Naive thymus-derived CD4-positive, alpha-beta T cell (primary cell): ENCODE measurements around the gene CDA. TPM values are rescaled to one million over a fixed set of nuclear protein-coding genes. Genes with fewer than 3 reads are reported as not detected.

Source experiments
- ATAC-seq: fragments of 150-1000 bp; cut with Tn5 transposase; 2 replicates; pipeline ENCODE4 v1.10.0; 2021; ENCODE audit warnings: mild to moderate bottlenecking, moderate library complexity
- CTCF ChIA-PET: fragments of 350-600 bp; sonication (Branson Sonifier 250); formaldehyde crosslinking; loops from one replicate; lab custom pipeline; 2021; ENCODE audit warnings: antibody characterized with exemption; lab: Charles Lee
- POLR2A ChIA-PET: fragments of 350-600 bp; sonication (Branson Sonifier 250); formaldehyde crosslinking; loops from one replicate; lab custom pipeline; 2021; ENCODE audit warnings: antibody characterized with exemption, inconsistent platforms; lab: Charles Lee
- DNase-seq, 9 donors: peaks; one replicate each; pipeline versions ENCODE4 v3.0.0 to v3.0.0-alpha.2; 2020 to 2022; ENCODE audit warnings: mixed read lengths in 1 of 9
- H3K27ac ChIP-seq: one replicate; pipeline ENCODE4 v1.7.0; 2013; ENCODE audit warnings: mild to moderate bottlenecking, low read depth, low read length, moderate library complexity
- H3K27me3 ChIP-seq, 2 donors: one replicate each; pipeline ENCODE4 v1.7.0; 2013; ENCODE audit warnings: low read length in 2 of 2, mild to moderate bottlenecking in 2 of 2, moderate library complexity in 2 of 2; ENCODE audit not compliant: control insufficient read depth in 2 of 2, insufficient read depth in 2 of 2
- H3K36me3 ChIP-seq, 3 experiments: 1 replicate in 2 of 3; 2 replicates in 1 of 3; pipeline ENCODE4 v1.7.0; 2013; ENCODE audit warnings: low read length in 3 of 3, mild to moderate bottlenecking in 3 of 3, moderate library complexity in 1 of 3; ENCODE audit not compliant: insufficient read depth in 3 of 3, control insufficient read depth in 2 of 3
- H3K4me1 ChIP-seq, 2 donors: one replicate each; pipeline ENCODE4 v1.7.0; 2013; ENCODE audit warnings: low read length in 2 of 2, mild to moderate bottlenecking in 2 of 2, moderate library complexity in 1 of 2; ENCODE audit not compliant: control insufficient read depth in 2 of 2, insufficient read depth in 2 of 2
- H3K4me3 ChIP-seq: 2 replicates; pipeline ENCODE4 v1.7.0; 2013; ENCODE audit warnings: mild to moderate bottlenecking, low read length
- H3K9me3 ChIP-seq, 3 experiments: 1 replicate in 2 of 3; 2 replicates in 1 of 3; pipeline ENCODE4 v1.7.0; 2013; ENCODE audit warnings: low read length in 3 of 3; ENCODE audit not compliant: control insufficient read depth in 2 of 3
- H3K27ac Mint-ChIP-seq, 9 donors: one replicate each; pipeline ENCODE4 v1.8.0; 2020 to 2022; ENCODE audit warnings: mixed read lengths in 9 of 9, mild to moderate bottlenecking in 8 of 9, moderate library complexity in 5 of 9, inconsistent platforms in 2 of 9
- H3K27me3 Mint-ChIP-seq, 5 donors: one replicate each; pipeline ENCODE4 v1.8.0; 2021 to 2022; ENCODE audit warnings: mixed read lengths in 5 of 5, mild to moderate bottlenecking in 1 of 5
- H3K36me3 Mint-ChIP-seq, 5 donors: one replicate each; pipeline ENCODE4 v1.8.0; 2020 to 2022; ENCODE audit warnings: mixed read lengths in 5 of 5, mild to moderate bottlenecking in 3 of 5, inconsistent platforms in 1 of 5
- H3K4me1 Mint-ChIP-seq, 7 donors: one replicate each; pipeline ENCODE4 v1.8.0; 2020 to 2022; ENCODE audit warnings: mixed read lengths in 7 of 7, mild to moderate bottlenecking in 3 of 7, inconsistent platforms in 1 of 7
- H3K4me3 Mint-ChIP-seq, 10 donors: one replicate each; pipeline ENCODE4 v1.8.0; 2020 to 2022; ENCODE audit warnings: mild to moderate bottlenecking in 10 of 10, mixed read lengths in 10 of 10, moderate library complexity in 6 of 10, inconsistent platforms in 2 of 10
- H3K9me3 Mint-ChIP-seq, 11 donors: one replicate each; pipeline ENCODE4 v1.8.0; 2020 to 2022; ENCODE audit warnings: mixed read lengths in 11 of 11, mild to moderate bottlenecking in 4 of 11, inconsistent platforms in 1 of 11, moderate library complexity in 1 of 11
- intact Hi-C, 2 donors: fragments of 100-400 bp; cut with micrococcal nuclease; formaldehyde crosslinking; loops; one replicate each; pipeline ENCODE4 v1.15.1; 2023
- polyA plus RNA-seq, 2 donors: library from polyadenylated mRNA; unstranded; fragments of 300-500 nt; fragmentation: Illumina TruSeq; gene quantifications; one replicate each; pipeline ENCODE4 v1.2.3, GENCODE V29; 2021
- total RNA-seq, 6 experiments: library from RNA in 5 of 6; stranded (reverse) in 5 of 6; gene quantifications; 1 replicate in 5 of 6; 2 replicates in 1 of 6; pipeline ENCODE4 v1.2.3 and lab custom pipeline; 2021 to 2026

The CDA gene
- total and polyA plus RNA-seq, 7 experiments from 2014 or later: 2.4 to 13.6 TPM; not detected in 5

- Mint-ChIP-seq H3K4me3 (peak overlapping the region; percentile 89 to 99 (median 96)), H3K27ac (peak overlapping the region; percentile 85 to 99 (median 98)), H3K27me3 (no peaks in the 10 kb centered on the region), H3K4me1 (peaks cover 31 to 61% (median 43%) of the 10 kb centered on the region in 7 donors), H3K9me3 (no peaks in the 10 kb centered on the region), H3K36me3 (peaks cover 0 to 23% (median 5%) of the 10 kb centered on the region in 5 donors)
- ATAC-seq (no peak), DNase-seq (peak in 1 of 9 donors; percentile 21)
- Histone ChIP-seq H3K4me3 (peak overlapping the region; percentile 93), H3K27me3 (no peaks in the 10 kb centered on the region), H3K4me1 (peaks cover 21 to 24% of the 10 kb centered on the region in 2 donors), H3K36me3 (peaks cover 9 to 37% (median 11%) of the 10 kb centered on the region in 3 experiments), H3K9me3 (no peaks in the 10 kb centered on the region), H3K27ac (peak overlapping the region; percentile 87)
- intact Hi-C loops: loop anchor here (1.0 to 5.0 kb wide), 9 partner anchors 11 to 1791 kb away; partner anchors contain the start of genes EIF4G3 (in 2 of the 2), HP1BP3 (in 2 of the 2), MUL1 (in 1 of the 2) and PINK1 (in 1 of the 2)
- POLR2A ChIA-PET: interaction anchor here (0.7 to 3.1 kb wide), 5 partner anchors 11 to 127 kb away, joined by 3 to 34 read pairs (median 5); partner anchors contain the start of genes HP1BP3 and PINK1
- CTCF ChIA-PET: interaction anchor here (0.5 to 2.3 kb wide), 3 partner anchors 15 to 36 kb away, joined by 3 to 8 read pairs (median 3); no protein-coding TSS in a partner anchor
Measured at GRCh38 chr1:20660847-20661206, 71.9 kb downstream of the CDA start.

- ATAC-seq (peak; percentile 98), DNase-seq (peak; percentile 78 to 96 (median 94))
- H3K36me3 Mint-ChIP-seq: peaks cover 0 to 21% (median 5%) of the 10 kb centered on the region in 5 donors
- no peaks in the 10 kb centered on the region for H3K27me3 ChIP-seq
- H3K27me3 Mint-ChIP-seq: no peaks in the 10 kb centered on the region
- intact Hi-C loops: loop anchor here (1.0 to 5.0 kb wide), 9 partner anchors 11 to 1791 kb away; partner anchors contain the start of genes EIF4G3 (in 2 of the 2), HP1BP3 (in 2 of the 2), MUL1 (in 1 of the 2) and PINK1 (in 1 of the 2)
- ChIA-PET CTCF (interaction anchor here (0.5 to 2.3 kb wide), 3 partner anchors 16 to 35 kb away, joined by 3 to 8 read pairs (median 3); no protein-coding TSS in a partner anchor), POLR2A (interaction anchor here (0.6 to 3.1 kb wide), 6 partner anchors 14 to 684 kb away, joined by 3 to 34 read pairs (median 3); partner anchors contain the start of genes HP1BP3 and PINK1)
- H3K9me3 Mint-ChIP-seq: no peaks in the 10 kb centered on the region
- peak within 1 kb of the TSS; percentile 87 for H3K27ac ChIP-seq
- peaks cover 5 to 31% (median 9%) of the 10 kb centered on the region in 3 experiments for H3K36me3 ChIP-seq
- H3K4me3 ChIP-seq: peak within 1 kb of the TSS; percentile 93
- peaks cover 21 to 24% of the 10 kb centered on the region in 2 donors for H3K4me1 ChIP-seq
- H3K27ac Mint-ChIP-seq: peak within 1 kb of the TSS; percentile 85 to 99 (median 98)
- peak within 1 kb of the TSS; percentile 89 to 99 (median 96) for H3K4me3 Mint-ChIP-seq
- H3K9me3 ChIP-seq: no peaks in the 10 kb centered on the region
- H3K4me1 Mint-ChIP-seq: peaks cover 31 to 60% (median 41%) of the 10 kb centered on the region in 7 donors
Measured at GRCh38 chr1:20661207-20662109, 72.6 kb downstream of the CDA start, which contains the start of gene DDOST. DDOST (minus strand) TSS chr1:20661369; CDS start chr1:20661350, 19 bp downstream.

- ATAC-seq (no peak), DNase-seq (no peak)
- Mint-ChIP-seq H3K9me3 (peaks cover 0 to 3% (median 0%) of the 10 kb centered on the region in 11 donors), H3K4me3 (peak overlapping the region; percentile 89 to 99 (median 96)), H3K27ac (peak overlapping the region; percentile 85 to 99 (median 98)), H3K36me3 (peaks cover 0 to 16% (median 2%) of the 10 kb centered on the region in 5 donors), H3K4me1 (peaks cover 28 to 58% (median 42%) of the 10 kb centered on the region in 7 donors), H3K27me3 (no peaks in the 10 kb centered on the region)
- Histone ChIP-seq H3K27me3 (no peaks in the 10 kb centered on the region), H3K4me3 (peak overlapping the region; percentile 93), H3K27ac (peak overlapping the region; percentile 87), H3K36me3 (peaks cover 0 to 24% (median 9%) of the 10 kb centered on the region in 3 experiments), H3K9me3 (no peaks in the 10 kb centered on the region), H3K4me1 (peaks cover 21 to 24% of the 10 kb centered on the region in 2 donors)
- intact Hi-C loops: loop anchor here in 1 of 2 donors (5.0 kb wide), 1 partner anchor 1790 kb away; the partner anchor contains the start of gene ZBTB40
- POLR2A ChIA-PET: interaction anchor here (0.6 to 3.1 kb wide), 4 partner anchors 16 to 683 kb away, joined by 3 to 34 read pairs (median 8); partner anchors contain the start of genes HP1BP3 and PINK1
- CTCF ChIA-PET: interaction anchor here (1.0 kb wide), 1 partner anchor 35 kb away, joined by 3 read pairs; no protein-coding TSS in a partner anchor
Measured at GRCh38 chr1:20662110-20662475, 73.2 kb downstream of the CDA start.

GRCh38 chr1:20663365-20663764, 74.5 kb downstream of the CDA start:
- Histone ChIP-seq H3K4me3 (no peak overlapping the region), H3K9me3 (no peaks in the 10 kb centered on the region), H3K36me3 (peaks cover 0 to 12% (median under 1%) of the 10 kb centered on the region in 3 experiments), H3K27me3 (no peaks in the 10 kb centered on the region), H3K27ac (no peak overlapping the region), H3K4me1 (peaks cover 19 to 24% of the 10 kb centered on the region in 2 donors)
- no peaks in the 10 kb centered on the region for H3K27me3 Mint-ChIP-seq
- intact Hi-C loops: loop anchor here in 1 of 2 donors (5.0 kb wide), 1 partner anchor 1789 kb away; the partner anchor contains the start of gene ZBTB40
- POLR2A ChIA-PET: interaction anchor here (0.9 kb wide), 1 partner anchor 13 kb away, joined by 3 read pairs; no protein-coding TSS in a partner anchor
- H3K9me3 Mint-ChIP-seq: peaks cover 0 to 3% (median 0%) of the 10 kb centered on the region in 11 donors
- ATAC-seq (no peak), DNase-seq (no peak)
- H3K4me1 Mint-ChIP-seq: peaks cover 25 to 48% (median 40%) of the 10 kb centered on the region in 7 donors
- peaks cover 0 to 13% (median 0%) of the 10 kb centered on the region in 5 donors for H3K36me3 Mint-ChIP-seq
- H3K27ac Mint-ChIP-seq: peak overlapping the region in 3 of 9 donors; percentile 26 to 51 (median 36)
- peak overlapping the region in 7 of 10 donors; percentile 14 to 99 (median 89) for H3K4me3 Mint-ChIP-seq
- CTCF ChIA-PET: interaction anchor here (0.6 kb wide), 1 partner anchor 106 kb away, joined by 3 read pairs; no protein-coding TSS in a partner anchor

- ATAC-seq (no peak), DNase-seq (no peak)
- peaks cover 25 to 41% (median 35%) of the 10 kb centered on the region in 7 donors for H3K4me1 Mint-ChIP-seq
- Histone ChIP-seq H3K27me3 (no peaks in the 10 kb centered on the region), H3K27ac (no peak overlapping the region), H3K4me3 (no peak overlapping the region), H3K36me3 (peaks cover 0 to 8% (median 0%) of the 10 kb centered on the region in 3 experiments), H3K9me3 (no peaks in the 10 kb centered on the region), H3K4me1 (peaks cover 16 to 24% of the 10 kb centered on the region in 2 donors)
- peak overlapping the region in 1 of 10 donors; percentile 45 for H3K4me3 Mint-ChIP-seq
- intact Hi-C loops: loop anchor here in 1 of 2 donors (5.0 kb wide), 1 partner anchor 1788 kb away; the partner anchor contains the start of gene ZBTB40
- POLR2A ChIA-PET: interaction anchor here (0.6 kb wide), 1 partner anchor 73 kb away, joined by 3 read pairs; no protein-coding TSS in a partner anchor
- CTCF ChIA-PET: interaction anchor here (0.6 kb wide), 1 partner anchor 105 kb away, joined by 3 read pairs; no protein-coding TSS in a partner anchor
- H3K36me3 Mint-ChIP-seq: peaks cover 0 to 13% (median 0%) of the 10 kb centered on the region in 5 donors
- H3K27me3 Mint-ChIP-seq: no peaks in the 10 kb centered on the region
- peak overlapping the region in 2 of 9 donors; percentile 12 to 36 for H3K27ac Mint-ChIP-seq
- peaks cover 0 to 3% (median 0%) of the 10 kb centered on the region in 11 donors for H3K9me3 Mint-ChIP-seq
Measured at GRCh38 chr1:20663969-20664715, 75.2 kb downstream of the CDA start.
